Stimulated activated CD4-positive, alpha-beta T cell treated with anti-CD3 and anti-CD28 coated beads, Interleukin-2, amount 100 ng/mL, for 4 hours (primary cell): ENCODE measurements around the gene U2SURP.
"Not testable (repeated sequence)": the region's sequence is repeated elsewhere in the genome, so short reads cannot be mapped to it uniquely, and the experiment has no call there.

Source experiments
- DNase-seq: peaks from one replicate; pipeline ENCODE4 v3.0.0-alpha.2; 2020; ENCODE audit warnings: low read depth

U2SURP gene

GRCh38 chr3:143014921-143015320 lies 13.6 kb downstream of the U2SURP start:
- no peak for DNase-seq

- no peak for DNase-seq
These were observed 15.1 kb downstream of the U2SURP start for GRCh38 chr3:143016321-143016972.

- no peak for DNase-seq
These were observed 23.1 kb downstream of the U2SURP start for GRCh38 chr3:143024351-143024960.

- no peak for DNase-seq
These were observed 30.0 kb downstream of the U2SURP start for GRCh38 chr3:143031327-143031726.

- DNase-seq = not testable (repeated sequence)
These were observed 30.5 kb downstream of the U2SURP start for GRCh38 chr3:143031796-143032387.

GRCh38 chr3:143035466-143036211 lies 34.3 kb downstream of the U2SURP start:
- DNase-seq = no peak

- DNase-seq = no peak
These were observed 35.2 kb downstream of the U2SURP start for GRCh38 chr3:143036557-143036956.

GRCh38 chr3:143037867-143038266 lies 36.5 kb downstream of the U2SURP start:
- no peak for DNase-seq

- DNase-seq = no peak
These were observed 39.0 kb downstream of the U2SURP start for GRCh38 chr3:143040261-143040879.

- DNase-seq = no peak
These were observed 40.5 kb downstream of the U2SURP start for GRCh38 chr3:143041903-143042302.

GRCh38 chr3:143045639-143046038 lies 44.3 kb downstream of the U2SURP start:
- no peak for DNase-seq

GRCh38 chr3:143046075-143046474 lies 44.7 kb downstream of the U2SURP start:
- DNase-seq = not testable (repeated sequence)

- no peak for DNase-seq
These were observed 52.6 kb downstream of the U2SURP start for GRCh38 chr3:143054011-143054410.

- DNase-seq = no peak
These were observed 55.0 kb downstream of the U2SURP start for GRCh38 chr3:143056372-143056771.

- DNase-seq = no peak
These were observed 59.5 kb downstream of the U2SURP start for GRCh38 chr3:143060906-143061305.

GRCh38 chr3:143063018-143063417 lies 61.6 kb downstream of the U2SURP start:
- no peak for DNase-seq

- no peak for DNase-seq
These were observed 63.4 kb downstream of the U2SURP start for GRCh38 chr3:143064777-143065176.

GRCh38 chr3:143065364-143065763 lies 64.0 kb downstream of the U2SURP start:
- no peak for DNase-seq

- DNase-seq = no peak
These were observed 64.7 kb downstream of the U2SURP start for GRCh38 chr3:143066033-143066432.

- DNase-seq = no peak
These were observed 65.8 kb downstream of the U2SURP start for GRCh38 chr3:143067201-143067600.

- no peak for DNase-seq
These were observed 66.7 kb downstream of the U2SURP start for GRCh38 chr3:143068059-143068458.

- no peak for DNase-seq
These were observed 69.7 kb downstream of the U2SURP start for GRCh38 chr3:143070977-143071551.
